ENCODE data around the gene SLC1A7. TPM values are rescaled to one million over a fixed set of nuclear protein-coding genes. Genes with fewer than 3 reads are reported as not detected.

Gene SLC1A7
- total RNA-seq, 1 experiment from 2014 or later = not detected

GRCh38 chr1:53172426-53173128 lies 30.1 kb upstream of the SLC1A7 start:
- Histone ChIP-seq H3K79me2 (ENCODE audit: insufficient read depth, low read length) (no peaks in the 10 kb centered on the region), H3K4me1 (ENCODE audit: control insufficient read depth in 1 of 2, insufficient read depth in 2 of 2, low read length in 2 of 2) (peaks cover 3 to 6% of the 10 kb centered on the region in 2 experiments; a peak in 3 of 4 replicates), H2AFZ (ENCODE audit: low read depth, low read length, poor library complexity, severe bottlenecking) (peak overlapping the region; percentile 90), H3K9me2 (ENCODE audit: insufficient read depth) (no peaks in the 10 kb centered on the region), H4K20me1 (ENCODE audit: insufficient read depth) (no peaks in the 10 kb centered on the region), H3K4me3 (replicated peaks in 1 of 2; ENCODE audit: low read depth in 1 of 2, low read length in 2 of 2) (no peak overlapping the region), H3K27ac (ENCODE audit: low read depth, low read length) (no peak overlapping the region), H3K9ac (ENCODE audit: low read length) (no peak overlapping the region), H3K36me3 (ENCODE audit: control insufficient read depth in 1 of 2, insufficient read depth in 2 of 2, low read length in 2 of 2) (no peaks in the 10 kb centered on the region), H3K9me3 (ENCODE audit: control insufficient read depth in 1 of 2, insufficient read depth in 1 of 2, low read depth in 1 of 2, low read length in 2 of 2) (no peaks in the 10 kb centered on the region), H3K4me2 (ENCODE audit: low read length) (peak overlapping the region; percentile 40), H3K27me3 (ENCODE audit: insufficient read depth, low read length) (no peaks in the 10 kb centered on the region)
- no peak for DNase-seq (ENCODE audit: low read depth, low spot score)
- intact Hi-C loops (cut with micrococcal nuclease) = no loop called here
- POLR2A ChIA-PET = no interaction called here
- CTCF ChIA-PET = interaction anchor here (2.4 kb wide), 1 partner anchor 9 kb away, joined by 12 read pairs; no protein-coding TSS in a partner anchor
- TF ChIP-seq, protein P1, sequence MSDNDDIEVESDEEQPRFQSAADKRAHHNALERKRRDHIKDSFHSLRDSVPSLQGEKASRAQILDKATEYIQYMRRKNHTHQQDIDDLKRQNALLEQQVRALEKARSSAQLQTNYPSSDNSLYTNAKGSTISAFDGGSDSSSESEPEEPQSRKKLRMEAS (IDR thresholded peaks at IDR 0.05) = no peak
- TF ChIP-seq RAD21 (IDR thresholded peaks at IDR 0.05; ENCODE audit: low read depth) = peak; percentile 54
- no peak for TF ChIP-seq REST (IDR thresholded peaks at IDR 0.05; ENCODE audit: low read depth)
- TF ChIP-seq, protein P2, sequence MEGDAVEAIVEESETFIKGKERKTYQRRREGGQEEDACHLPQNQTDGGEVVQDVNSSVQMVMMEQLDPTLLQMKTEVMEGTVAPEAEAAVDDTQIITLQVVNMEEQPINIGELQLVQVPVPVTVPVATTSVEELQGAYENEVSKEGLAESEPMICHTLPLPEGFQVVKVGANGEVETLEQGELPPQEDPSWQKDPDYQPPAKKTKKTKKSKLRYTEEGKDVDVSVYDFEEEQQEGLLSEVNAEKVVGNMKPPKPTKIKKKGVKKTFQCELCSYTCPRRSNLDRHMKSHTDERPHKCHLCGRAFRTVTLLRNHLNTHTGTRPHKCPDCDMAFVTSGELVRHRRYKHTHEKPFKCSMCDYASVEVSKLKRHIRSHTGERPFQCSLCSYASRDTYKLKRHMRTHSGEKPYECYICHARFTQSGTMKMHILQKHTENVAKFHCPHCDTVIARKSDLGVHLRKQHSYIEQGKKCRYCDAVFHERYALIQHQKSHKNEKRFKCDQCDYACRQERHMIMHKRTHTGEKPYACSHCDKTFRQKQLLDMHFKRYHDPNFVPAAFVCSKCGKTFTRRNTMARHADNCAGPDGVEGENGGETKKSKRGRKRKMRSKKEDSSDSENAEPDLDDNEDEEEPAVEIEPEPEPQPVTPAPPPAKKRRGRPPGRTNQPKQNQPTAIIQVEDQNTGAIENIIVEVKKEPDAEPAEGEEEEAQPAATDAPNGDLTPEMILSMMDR (IDR thresholded peaks at IDR 0.05 in 2 of 3, conservative IDR thresholded peaks at IDR 0.05 in 1 of 3; ENCODE audit: borderline replicate concordance in 1 of 3, insufficient read depth in 1 of 3, low read depth in 2 of 3, low read length in 2 of 3) = peak; percentile 13 to 34 (median 18); a peak in 2 of 6 replicates
- no peak for TF ChIP-seq ZFX (IDR thresholded peaks at IDR 0.05)
- TF ChIP-seq SRF (IDR thresholded peaks at IDR 0.05; ENCODE audit: low read depth) = 0 out of 2 replicates have a peak, but pooled peaks have one; percentile 45
- TF ChIP-seq ELF1 (IDR thresholded peaks at IDR 0.05; ENCODE audit: borderline replicate concordance, low read depth) = no peak
- RAD21 ChIA-PET (ENCODE audit: low non-redundant PET in 1 of 2, low total read pairs in 2 of 2, uncharacterized antibody in 2 of 2, unreplicated experiment in 2 of 2) = no interaction called here
- peak; percentile 87 for ATAC-seq
- no TSS peak for BruUV-seq (replicated peaks)

Data from HCT116 (cell line).